HepG2 (cell line): ENCODE data around the gene PSEN1. TPM values are rescaled to one million over a fixed set of nuclear protein-coding genes. Genes with fewer than 3 reads are reported as not detected.

Experiments used
- ATAC-seq: fragments of 200-7000 bp; cut with Tn5 transposase; 3 replicates; pipeline ENCODE4 v1.9.1; 2020; ENCODE audit warnings: mild to moderate bottlenecking, moderate library complexity
- BruUV-seq: library from RNA; stranded (reverse); fragments of 400-500 nt; replicated peaks from 2 replicates; lab custom pipeline; 2021; lab: Mats Ljungman, UMichigan
- CTCF ChIA-PET: fragments of 300-600 bp; formaldehyde crosslinking; extraction: SDS; loops from one replicate; lab custom pipeline; 2021; ENCODE audit warnings: low total read pairs, inconsistent platforms, low intra/inter-chr PET ratio; lab: Yijun Ruan, JAX
- POLR2A ChIA-PET: fragments of 350-600 bp; sonication (Branson Sonifier 250); formaldehyde crosslinking; loops from one replicate; lab custom pipeline; 2020; ENCODE audit warnings: antibody characterized with exemption, inconsistent platforms; lab: Yijun Ruan, JAX
- DNase-seq: peaks from one replicate; pipeline ENCODE4 v3.0.0-alpha.2; 2015; ENCODE audit warnings: low spot score
- FAIRE-seq: peaks from 3 replicates; lab custom pipeline; 2011; peaks lifted over from hg19 to GRCh38; lab: Jason Lieb, UNC
- H2AFZ ChIP-seq: one replicate; pipeline ENCODE4 v1.6.1; 2011; ENCODE audit warnings: low read length, inconsistent platforms
- H3K27ac ChIP-seq: fragments of 300-600 bp; 3 replicates; pipeline ENCODE4 v1.8.0; 2011; ENCODE audit warnings: mixed run types, mild to moderate bottlenecking, mixed read lengths, low read length, inconsistent platforms; ENCODE audit not compliant: insufficient read depth; ENCODE audit errors: extremely low read length
- H3K27me3 ChIP-seq, 2 experiments: fragments of 200-600 bp in 1 of 2; 2 replicates in 1 of 2; 3 replicates in 1 of 2; pipeline versions ENCODE4 v1.6.0 to v1.8.0; 2011; ENCODE audit warnings: low read length in 2 of 2, mild to moderate bottlenecking in 2 of 2, moderate library complexity in 2 of 2, inconsistent platforms in 1 of 2; ENCODE audit not compliant: insufficient read depth in 2 of 2, control insufficient read depth in 1 of 2
- H3K36me3 ChIP-seq, 2 experiments: fragments of 200-600 bp in 1 of 2; replicated peaks in 1 of 2; 2 replicates in 1 of 2; 3 replicates in 1 of 2; pipeline versions ENCODE4 v1.5.1 to v1.8.0; 2011; ENCODE audit warnings: low read length in 2 of 2, inconsistent platforms in 1 of 2; ENCODE audit not compliant: insufficient read depth in 2 of 2, control insufficient read depth in 1 of 2
- H3K4me1 ChIP-seq: 2 replicates; pipeline ENCODE4 v1.5.1; 2012; ENCODE audit warnings: low read length, inconsistent platforms; ENCODE audit not compliant: insufficient read depth
- H3K4me2 ChIP-seq: 2 replicates; pipeline ENCODE4 v1.6.0; 2011; ENCODE audit warnings: low read depth, low read length, inconsistent platforms
- H3K4me3 ChIP-seq, 3 experiments: fragments of 200-600 bp in 1 of 3; sonication (generic), shearing (Covaris generic) in 1 of 3; replicated peaks in 1 of 3; 2 replicates each; pipeline ENCODE4 v1.5.1; 2011 to 2016; ENCODE audit warnings: low read length in 3 of 3, inconsistent platforms in 2 of 3, low read depth in 2 of 3, mild to moderate bottlenecking in 2 of 3, control low read depth in 1 of 3, mixed read lengths in 1 of 3; ENCODE audit not compliant: insufficient read depth in 1 of 3
- H3K79me2 ChIP-seq: one replicate; pipeline ENCODE4 v1.6.1; 2011; ENCODE audit warnings: low read length, inconsistent platforms; ENCODE audit not compliant: insufficient read depth
- H3K9ac ChIP-seq: 2 replicates; pipeline ENCODE4 v1.6.0; 2011; ENCODE audit warnings: mild to moderate bottlenecking, low read depth, low read length, inconsistent platforms; ENCODE audit not compliant: insufficient read depth
- H3K9me3 ChIP-seq: 2 replicates; pipeline ENCODE4 v1.5.1; 2012; ENCODE audit warnings: mild to moderate bottlenecking, low read length
- H4K20me1 ChIP-seq: 2 replicates; pipeline ENCODE4 v1.6.0; 2011; ENCODE audit warnings: inconsistent platforms, mild to moderate bottlenecking, low read length, moderate library complexity; ENCODE audit not compliant: insufficient read depth
- BRCA1 ChIP-seq: sonication (generic); formaldehyde crosslinking; IDR thresholded peaks from 2 replicates; pipeline ENCODE4 v1.4.0; 2020; ENCODE audit warnings: missing genetic modification reagents
- CENPBD1 ChIP-seq: sonication (generic); formaldehyde crosslinking; IDR thresholded peaks from 2 replicates; pipeline ENCODE4 v1.8.0; 2022; ENCODE audit warnings: missing genetic modification reagents, low read depth, mild to moderate bottlenecking, borderline replicate concordance
- HIC2 ChIP-seq: sonication (generic); formaldehyde crosslinking; IDR thresholded peaks from 2 replicates; pipeline ENCODE4 v1.9.0; 2022; ENCODE audit warnings: low read depth, missing genetic modification reagents
- KLF9 ChIP-seq: IDR thresholded peaks from 2 replicates; pipeline ENCODE4 v1.6.1; 2016; ENCODE audit warnings: low read depth
- MED13 ChIP-seq: sonication (generic); formaldehyde crosslinking; IDR thresholded peaks from 2 replicates; pipeline ENCODE4 v1.5.0; 2020; ENCODE audit warnings: missing genetic modification reagents
- MTF2 ChIP-seq: sonication (generic); formaldehyde crosslinking; IDR thresholded peaks from 2 replicates; pipeline ENCODE4 v1.5.0; 2020; ENCODE audit warnings: missing genetic modification reagents, borderline replicate concordance
- MXI1 ChIP-seq: IDR thresholded peaks from 3 replicates; pipeline ENCODE4 v1.6.1; 2012; ENCODE audit warnings: low read depth, low read length, inconsistent platforms, borderline replicate concordance
- ONECUT2 ChIP-seq: sonication (generic); formaldehyde crosslinking; IDR thresholded peaks from 2 replicates; pipeline ENCODE4 v1.4.0; 2020; ENCODE audit warnings: missing genetic modification reagents
- ZNF605 ChIP-seq: sonication (generic); formaldehyde crosslinking; IDR thresholded peaks from 2 replicates; pipeline ENCODE4 v1.8.0; 2022; ENCODE audit warnings: mild to moderate bottlenecking, missing genetic modification reagents
- ZNF7 ChIP-seq: IDR thresholded peaks from 2 replicates; pipeline ENCODE4 v1.6.1; 2016; ENCODE audit warnings: missing biosample characterization, missing genetic modification reagents
- ZNF761 ChIP-seq: sonication (generic); formaldehyde crosslinking; conservative IDR thresholded peaks from 2 replicates; pipeline ENCODE4 v1.4.0; 2020; ENCODE audit warnings: mild to moderate bottlenecking, missing genetic modification reagents
- ZSCAN29 ChIP-seq: sonication (generic); formaldehyde crosslinking; conservative IDR thresholded peaks from 2 replicates; pipeline ENCODE4 v1.4.0; 2020; ENCODE audit warnings: mild to moderate bottlenecking, missing genetic modification reagents
- WGBS: methylation state at CpG from one replicate; pipeline ENCODE4 v1.1.6; 2017; ENCODE audit warnings: low lambda C conversion rate; 5-methylcytosine and 5-hydroxymethylcytosine counted together
- in situ Hi-C: cut with HindIII; loops from 2 replicates; pipeline ENCODE4 v1.10.0; 2017; ENCODE audit warnings: low pct_unique_long_range_greater_than_20kb; ENCODE audit not compliant: extremely low pct_ligation_motif_present
- intact Hi-C: fragments of 100-400 bp; cut with micrococcal nuclease; formaldehyde crosslinking; loops from one replicate; pipeline ENCODE4 v1.10.0; 2022; ENCODE audit not compliant: unreplicated experiment
- polyA plus RNA-seq, 8 experiments: library from polyadenylated mRNA; depleted of rRNA in 3 of 8; stranded (reverse) in 7 of 8; unstranded in 1 of 8; fragments of >200 nt; fragmentation: Illumina TruSeq in 4 of 8; extraction: Trizol in 4 of 8; gene quantifications; 2 replicates each; pipeline versions ENCODE4 v1.2.1 to v1.2.3, GENCODE V29; 2011 to 2016; ENCODE audit warnings: low read depth in 4 of 8, missing spikeins in 1 of 8, mixed read lengths in 1 of 8; ENCODE audit not compliant: insufficient read depth in 1 of 8
- total RNA-seq, 5 experiments: library from RNA; depleted of rRNA; stranded (reverse); fragments of >200 nt; fragmentation: Illumina TruSeq; extraction: Trizol; gene quantifications; 2 replicates each; pipeline ENCODE4 v1.2.3, GENCODE V29; 2016; ENCODE audit warnings: low read depth in 1 of 5

Gene PSEN1
- total and polyA plus RNA-seq, 2 of the 13 experiments (the other 11 are each of a cell fraction or from before 2014, with no cell fraction given), result 12.5 to 26.6 TPM

- POLR2A ChIA-PET, result no interaction called here
- H3K27ac ChIP-seq, result no peak overlapping the region
- FAIRE-seq (no peak), ATAC-seq (no peak), DNase-seq (no peak)
- H3K9me3 ChIP-seq, result no peaks in the 10 kb centered on the region
- H4K20me1 ChIP-seq, result no peaks in the 10 kb centered on the region
- H3K4me3 ChIP-seq, result no peak overlapping the region
- H3K36me3 ChIP-seq, result peaks cover 15 to 34% of the 10 kb centered on the region in 2 experiments; a peak in 4 of 5 replicates
- H2AFZ ChIP-seq, result no peak overlapping the region
- H3K4me2 ChIP-seq, result no peak overlapping the region
- no TSS peak for BruUV-seq
- H3K9ac ChIP-seq, result no peak overlapping the region
- in situ Hi-C loops, result no loop called here
- intact Hi-C loops, result no loop called here
- CTCF ChIA-PET, result no interaction called here
- no peaks in the 10 kb centered on the region for H3K79me2 ChIP-seq
- TF ChIP-seq MTF2 (CRISPR knock-in tag) (no peak), ZNF761 (CRISPR knock-in tag) (no peak), ZSCAN29 (CRISPR knock-in tag) (no peak), HIC2 (CRISPR knock-in tag) (no peak), MXI1 (no peak), MED13 (CRISPR knock-in tag) (no peak), ONECUT2 (CRISPR knock-in tag) (no peak), CENPBD1 (CRISPR knock-in tag) (no peak), ZNF7 (CRISPR knock-in tag) (no peak), KLF9 (CRISPR knock-in tag) (no peak), ZNF605 (CRISPR knock-in tag) (no peak), BRCA1 (CRISPR knock-in tag) (no peak)
- H3K4me1 ChIP-seq, result no peaks in the 10 kb centered on the region
- no peaks in the 10 kb centered on the region for H3K27me3 ChIP-seq
- 99% methylated on average over 2 of the region's 2 CpGs for WGBS
Measured at GRCh38 chr14:73203527-73203926, 67.2 kb downstream of the PSEN1 start.
